HFF-Myc (cell line): ENCODE data around the gene SPRYD7.
A peak's percentile ranks its signal among the peaks of the same experiment; 100 is the strongest.
"Not testable (repeated sequence)": the region's sequence is repeated elsewhere in the genome, so short reads cannot be mapped to it uniquely, and the experiment has no call there.

Experiments used
- DNase-seq: peaks from one replicate; pipeline ENCODE4 v3.0.0-alpha.2; 2011; ENCODE audit warnings: low read depth; ENCODE audit errors: extremely low read depth
- H3K4me3 ChIP-seq: replicated peaks from 2 replicates; pipeline ENCODE4 v1.5.1; 2011; ENCODE audit warnings: low read depth, mild to moderate bottlenecking, control low read depth, low read length
- TF ChIP-seq, protein P1 (sequence below): IDR thresholded peaks from 2 replicates; pipeline ENCODE4 v1.5.1; 2012; ENCODE audit warnings: mild to moderate bottlenecking, low read depth, low read length, control low read depth; ENCODE audit errors: missing control alignments

SPRYD7 gene

DNA sequence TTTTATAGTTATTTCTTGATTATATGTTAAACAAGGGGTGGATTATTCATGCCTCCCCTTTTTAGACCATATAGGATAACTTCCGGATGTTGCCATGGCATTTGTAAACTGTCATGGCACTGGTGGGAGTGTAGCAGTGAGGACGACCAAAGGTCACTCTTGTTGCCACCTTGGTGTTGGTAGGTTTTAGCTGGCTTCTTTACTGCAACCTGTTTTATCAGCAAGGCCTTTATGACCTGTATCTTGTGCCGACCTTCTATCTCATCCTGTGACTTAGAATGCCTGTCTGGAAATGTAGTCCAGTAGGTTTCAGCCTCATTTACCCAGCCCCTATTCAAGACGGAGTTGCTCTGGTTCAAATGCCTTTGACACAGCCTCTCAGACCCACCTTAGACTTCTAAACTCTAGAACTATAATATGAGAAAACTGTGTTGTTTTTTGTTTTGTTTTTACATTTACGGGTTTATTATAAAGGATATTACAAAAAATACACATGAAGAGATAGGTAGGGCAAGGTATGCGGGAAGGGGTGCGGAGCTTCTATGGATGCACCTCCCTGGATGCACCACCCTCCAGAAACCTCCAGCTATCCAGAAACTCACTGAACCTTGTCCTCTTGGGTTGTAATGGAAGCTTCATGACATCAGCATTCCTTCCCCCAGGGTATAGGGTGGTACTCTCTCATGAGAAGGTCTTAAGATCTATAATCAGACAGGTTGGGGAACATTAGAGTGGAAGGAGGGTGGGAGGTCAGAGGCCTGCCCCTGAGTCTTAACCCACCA lies 15.8 kb upstream of the SPRYD7 start:
- no peak for DNase-seq
- H3K4me3 ChIP-seq: no peak overlapping the region
- TF ChIP-seq, protein P1, sequence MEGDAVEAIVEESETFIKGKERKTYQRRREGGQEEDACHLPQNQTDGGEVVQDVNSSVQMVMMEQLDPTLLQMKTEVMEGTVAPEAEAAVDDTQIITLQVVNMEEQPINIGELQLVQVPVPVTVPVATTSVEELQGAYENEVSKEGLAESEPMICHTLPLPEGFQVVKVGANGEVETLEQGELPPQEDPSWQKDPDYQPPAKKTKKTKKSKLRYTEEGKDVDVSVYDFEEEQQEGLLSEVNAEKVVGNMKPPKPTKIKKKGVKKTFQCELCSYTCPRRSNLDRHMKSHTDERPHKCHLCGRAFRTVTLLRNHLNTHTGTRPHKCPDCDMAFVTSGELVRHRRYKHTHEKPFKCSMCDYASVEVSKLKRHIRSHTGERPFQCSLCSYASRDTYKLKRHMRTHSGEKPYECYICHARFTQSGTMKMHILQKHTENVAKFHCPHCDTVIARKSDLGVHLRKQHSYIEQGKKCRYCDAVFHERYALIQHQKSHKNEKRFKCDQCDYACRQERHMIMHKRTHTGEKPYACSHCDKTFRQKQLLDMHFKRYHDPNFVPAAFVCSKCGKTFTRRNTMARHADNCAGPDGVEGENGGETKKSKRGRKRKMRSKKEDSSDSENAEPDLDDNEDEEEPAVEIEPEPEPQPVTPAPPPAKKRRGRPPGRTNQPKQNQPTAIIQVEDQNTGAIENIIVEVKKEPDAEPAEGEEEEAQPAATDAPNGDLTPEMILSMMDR: no peak

DNA sequence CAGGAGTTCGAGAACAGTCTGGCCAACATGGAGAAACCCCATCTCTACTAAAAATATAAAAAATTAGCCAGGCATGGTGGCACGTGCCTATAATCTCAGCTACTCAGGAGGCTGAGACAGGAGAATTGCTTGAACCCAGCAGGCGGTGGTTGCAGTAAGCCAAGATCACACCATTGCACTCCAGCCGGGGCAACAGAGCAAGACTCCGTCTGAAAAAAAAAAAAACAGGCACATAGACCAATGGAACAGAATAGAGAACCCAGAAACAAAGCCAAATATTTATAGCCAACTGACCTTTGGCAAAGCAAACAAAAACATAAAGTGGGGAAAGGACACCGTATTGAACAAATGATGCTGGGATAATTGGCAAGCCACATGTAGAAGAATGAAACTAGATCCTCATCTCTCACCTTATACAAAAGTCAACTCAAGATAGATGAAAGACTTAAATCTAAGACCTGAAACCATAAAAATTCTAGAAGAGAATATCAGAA lies 12.7 kb upstream of the SPRYD7 start:
- not testable (repeated sequence) for DNase-seq, H3K4me3 ChIP-seq

DNA sequence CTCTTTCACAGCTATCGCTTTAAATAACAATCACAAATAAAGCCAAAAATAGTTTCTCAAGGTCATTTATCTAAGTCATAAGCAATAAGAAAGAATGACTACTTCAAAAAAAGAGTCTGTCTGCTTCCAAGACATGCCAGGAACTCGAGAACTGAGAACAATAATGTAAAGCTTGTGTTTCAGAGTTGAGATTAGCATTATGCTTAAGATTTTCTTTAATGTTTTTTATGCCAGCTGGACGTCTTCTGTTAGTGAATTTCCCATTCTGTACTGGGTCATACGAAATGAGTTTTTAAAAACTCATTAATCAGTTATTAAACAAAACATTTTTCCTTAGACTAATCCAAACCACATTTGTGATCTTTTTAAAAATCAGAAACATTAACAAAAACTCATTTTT lies 3.2 kb upstream of the SPRYD7 start:
- no peak overlapping the region for H3K4me3 ChIP-seq
- TF ChIP-seq, protein P1: no peak
- DNase-seq: no peak

DNA sequence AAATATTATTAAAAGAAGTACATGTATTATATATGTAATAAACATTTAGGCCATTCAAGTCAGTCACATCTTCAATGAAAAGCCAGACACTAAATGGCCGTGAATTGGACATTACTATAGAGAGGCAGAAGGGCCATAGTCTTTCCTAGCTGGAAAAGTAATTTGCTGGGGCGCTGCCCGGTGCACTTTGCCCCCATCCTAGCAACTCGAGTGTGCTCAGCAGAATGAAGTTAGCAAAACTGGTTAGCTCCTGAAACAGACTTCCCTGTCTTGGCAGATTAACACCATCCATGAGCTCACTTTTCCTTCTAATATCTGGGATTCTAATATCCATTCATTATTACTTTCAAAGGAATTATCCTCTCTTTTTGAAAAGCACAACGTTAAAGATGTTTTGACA lies 2.8 kb upstream of the SPRYD7 start:
- TF ChIP-seq, protein P1: no peak
- DNase-seq: no peak
- H3K4me3 ChIP-seq: no peak overlapping the region

GRCh38 chr13:49938314-49938713 lies 2.2 kb upstream of the SPRYD7 start:
- H3K4me3 ChIP-seq: no peak overlapping the region
- TF ChIP-seq, protein P1: no peak
- DNase-seq: no peak

GRCh38 chr13:49936968-49937273 lies 781 bp upstream of the SPRYD7 start:
- no peak for DNase-seq
- peak overlapping the region; percentile 62 for H3K4me3 ChIP-seq
- TF ChIP-seq, protein P1: no peak

- peak overlapping the region; percentile 62 for H3K4me3 ChIP-seq
- no peak for DNase-seq
- TF ChIP-seq, protein P1: no peak
Observed at GRCh38 chr13:49935171-49936074, 717 bp downstream of the SPRYD7 start.
